Fibroblast of skin of right biceps (primary cell): ENCODE results near the gene ZNF846.
"Not testable (repeated sequence)": the region's sequence is repeated elsewhere in the genome, so short reads cannot be mapped to it uniquely, and the experiment has no call there.

ENCODE experiments used
- DNase-seq: peaks from one replicate; pipeline ENCODE4 v3.0.0-alpha.2; 2013

The ZNF846 gene

DNA sequence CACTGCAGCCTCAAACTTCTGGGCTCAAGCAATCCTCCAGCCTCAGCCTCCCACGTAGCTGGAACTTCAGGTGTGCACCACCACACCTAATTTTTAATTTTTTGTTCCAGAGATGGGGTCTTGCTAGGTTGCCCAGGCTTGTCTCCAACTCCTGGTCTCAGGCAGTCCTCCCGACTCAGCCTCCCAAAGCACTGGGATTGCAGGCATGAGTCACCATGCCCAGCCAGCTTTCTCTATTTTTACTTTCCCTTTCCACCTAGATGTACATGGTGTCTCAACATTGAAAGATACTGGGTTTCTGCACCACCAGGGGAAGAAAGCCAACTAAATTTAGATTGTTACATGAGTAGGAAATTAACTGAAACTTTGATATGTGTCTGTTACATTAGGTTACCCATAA, 13.8 kb upstream of the ZNF846 start:
- no peak for DNase-seq

DNA sequence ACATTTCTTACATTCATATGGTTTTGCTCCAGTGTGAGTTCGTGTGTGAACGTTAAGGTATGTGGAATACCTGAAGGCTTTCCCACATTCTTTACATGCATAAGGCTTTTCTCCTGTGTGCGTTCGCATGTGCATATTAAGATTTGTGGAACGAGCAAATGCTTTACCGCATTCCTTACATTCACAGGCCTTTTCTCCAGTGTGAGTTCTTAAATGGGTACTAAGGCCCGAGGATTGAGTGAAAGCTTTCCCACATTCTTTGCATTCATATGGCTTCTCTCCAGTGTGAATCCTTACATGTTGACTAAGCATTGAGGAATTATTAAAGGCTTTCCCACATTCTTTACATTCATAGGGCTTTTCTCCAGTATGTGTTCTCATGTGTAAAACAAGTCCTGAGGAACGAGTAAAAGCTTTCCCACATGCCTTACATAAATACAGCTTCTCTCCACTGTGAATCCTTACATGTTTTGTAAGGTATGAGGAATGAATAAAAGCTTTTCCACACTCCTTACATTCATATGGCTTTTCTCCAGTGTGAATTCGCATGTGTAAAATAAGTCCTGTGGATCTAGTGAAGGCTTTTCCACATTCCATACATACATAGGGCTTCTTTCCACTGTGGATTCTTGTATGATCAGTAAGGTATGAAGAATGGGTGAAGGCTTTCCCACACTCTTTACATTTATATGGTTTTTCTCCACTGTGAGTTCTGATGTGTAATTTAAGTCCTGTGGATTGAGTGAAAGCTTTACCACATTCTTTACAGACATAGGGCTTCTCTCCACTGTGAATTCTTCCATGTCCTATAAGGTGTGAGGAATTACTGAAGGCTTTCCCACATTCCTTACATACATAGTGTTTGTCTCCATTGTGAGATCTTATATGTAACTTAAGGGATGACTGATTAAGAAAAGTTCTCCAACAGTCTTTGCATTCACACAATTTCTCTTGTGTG, 10.7 kb downstream of the ZNF846 start:
- DNase-seq = peak; percentile 11

DNA sequence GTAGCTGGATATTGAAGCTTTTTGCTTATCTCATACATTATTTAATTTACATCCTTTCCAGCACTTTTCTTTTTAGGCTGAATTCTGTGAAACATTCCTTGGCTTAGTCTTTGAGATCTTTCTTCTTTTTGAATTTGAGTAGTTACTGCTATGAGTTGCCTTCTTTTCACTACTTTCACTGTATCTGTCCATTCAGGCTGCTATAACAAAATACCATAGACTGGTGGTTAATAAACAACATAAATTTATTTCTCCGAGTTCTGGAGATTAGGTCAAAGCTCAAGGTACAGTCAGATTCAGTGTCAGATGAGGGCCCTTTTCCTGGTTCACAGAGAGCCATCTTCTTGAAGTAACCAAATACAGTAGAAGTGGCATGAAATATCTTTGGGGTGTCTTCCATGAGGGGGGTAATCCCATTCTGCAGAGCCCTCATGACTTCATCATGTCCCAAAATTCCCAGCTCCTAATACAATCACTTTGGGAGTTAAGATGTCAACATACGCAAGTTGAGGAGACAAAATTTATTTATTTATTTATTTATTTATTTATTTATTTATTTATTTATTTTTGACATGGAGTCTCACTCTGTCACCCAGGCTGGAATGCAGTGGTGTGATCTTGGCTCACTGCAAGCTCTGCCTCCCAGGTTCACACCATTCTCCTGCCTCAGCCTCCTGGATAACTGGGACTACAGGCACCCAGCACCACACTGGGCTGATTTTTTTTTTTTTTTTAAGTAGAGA, 15.7 kb downstream of the ZNF846 start:
- no peak for DNase-seq

DNA sequence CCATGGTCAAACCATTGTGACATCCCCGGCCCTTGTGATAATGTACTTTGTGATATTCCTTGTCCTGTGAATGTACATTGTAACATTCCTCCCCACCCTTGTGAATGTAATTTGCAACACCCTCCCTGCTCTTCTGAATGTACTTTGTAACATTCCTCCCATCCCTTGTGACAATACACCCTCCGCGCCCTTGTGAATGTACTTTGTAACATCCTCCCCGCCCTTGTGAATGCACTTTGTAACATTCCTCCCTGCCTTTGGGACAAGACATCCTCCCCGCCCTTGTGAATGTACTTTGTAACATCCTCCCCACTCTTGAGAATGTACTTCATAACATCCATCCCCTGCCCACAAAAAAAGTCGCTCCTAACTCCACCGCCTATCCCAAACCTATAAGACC, 17.1 kb downstream of the ZNF846 start:
- DNase-seq = no peak

DNA sequence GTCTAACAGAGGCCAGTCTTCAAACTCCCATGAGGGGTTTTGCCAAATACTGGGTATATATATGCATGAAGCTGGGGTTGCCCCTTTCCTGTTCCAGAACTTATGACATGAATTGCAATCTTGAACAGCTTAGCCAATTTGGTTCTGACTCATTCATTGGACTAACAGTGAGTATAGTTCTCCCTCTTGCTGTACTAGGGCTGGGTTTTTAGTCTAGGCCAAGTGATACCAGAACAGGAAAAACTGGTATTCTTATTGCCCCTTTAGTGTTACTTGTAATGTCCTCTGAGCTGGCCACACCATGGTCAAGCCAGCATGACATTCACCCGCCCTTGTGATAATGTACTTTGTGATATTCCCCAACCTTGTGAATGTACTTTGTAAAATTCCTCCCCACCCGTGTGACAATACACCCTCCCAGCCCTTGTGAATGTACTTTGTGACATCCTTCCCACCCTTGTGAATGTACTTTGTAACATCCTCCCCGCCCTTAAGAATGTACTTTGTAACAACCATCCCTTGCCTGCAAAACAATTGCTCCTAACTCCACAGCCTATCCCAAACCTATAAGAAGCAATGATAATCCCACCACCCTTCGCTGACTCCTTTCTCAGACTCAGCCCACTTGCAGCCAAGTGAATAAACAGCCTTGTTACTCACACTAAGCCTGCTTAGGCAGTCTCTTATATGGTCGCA, 26.9 kb downstream of the ZNF846 start:
- no peak for DNase-seq

DNA sequence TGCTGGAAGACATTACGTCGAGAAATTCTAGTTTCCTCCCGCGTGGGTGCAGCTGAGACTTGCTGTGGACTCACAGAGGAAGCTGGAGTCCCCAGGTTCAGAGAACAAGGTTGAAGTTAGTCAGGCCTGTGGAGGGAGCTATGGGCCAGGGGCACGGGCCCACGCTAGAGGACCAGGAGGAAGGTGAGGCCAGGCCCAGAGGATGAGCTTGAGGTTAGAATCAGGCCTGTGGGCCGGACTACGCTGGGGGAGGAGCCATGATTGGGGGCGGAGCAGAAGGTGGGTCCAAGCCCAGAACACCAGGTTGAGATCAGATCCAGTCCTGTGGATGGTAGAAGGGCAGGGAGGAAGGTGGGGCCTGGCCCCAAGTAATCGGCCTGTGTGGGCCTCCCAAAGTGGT, 32.6 kb downstream of the ZNF846 start:
- no peak for DNase-seq

DNA sequence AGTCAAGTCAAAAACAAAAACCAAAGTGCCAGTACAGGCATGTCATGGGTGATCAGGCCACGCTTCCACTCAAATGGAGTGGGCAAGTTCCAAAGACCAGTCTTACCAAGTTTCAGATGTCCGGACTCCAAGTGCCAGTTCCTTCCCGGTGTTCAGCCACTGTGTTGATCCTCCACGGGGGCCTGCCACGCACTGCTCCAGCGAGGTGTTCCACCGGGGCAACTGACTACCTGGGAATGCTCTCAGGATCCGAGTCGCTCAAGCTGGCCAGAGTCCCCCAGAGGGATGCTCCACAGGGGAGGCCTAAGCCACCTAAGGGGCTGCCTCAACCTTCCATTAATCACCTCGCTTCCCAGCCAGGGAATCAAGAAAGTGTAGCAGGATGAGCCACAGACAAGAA, 38.5 kb downstream of the ZNF846 start:
- not testable (repeated sequence) for DNase-seq

DNA sequence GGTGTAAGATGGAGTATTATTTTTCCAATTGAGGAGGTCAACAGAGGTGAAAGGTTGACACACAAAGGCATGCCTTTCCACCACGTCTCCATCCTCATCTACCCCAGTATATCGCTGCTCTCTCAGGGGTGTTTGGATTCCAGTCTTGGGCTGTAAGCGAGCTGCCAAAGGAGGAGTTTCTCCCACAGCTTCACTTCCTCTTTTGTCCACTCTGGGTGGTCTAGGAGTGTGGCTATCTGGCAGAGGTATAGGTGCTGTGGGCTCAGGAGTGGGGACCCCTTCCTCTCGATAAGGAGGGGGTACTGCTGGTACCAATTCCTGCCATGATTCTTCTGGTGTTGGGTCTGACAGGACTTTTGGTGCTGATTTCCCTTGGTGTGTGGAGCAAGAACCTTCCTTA, 39.4 kb downstream of the ZNF846 start:
- DNase-seq = no peak

DNA sequence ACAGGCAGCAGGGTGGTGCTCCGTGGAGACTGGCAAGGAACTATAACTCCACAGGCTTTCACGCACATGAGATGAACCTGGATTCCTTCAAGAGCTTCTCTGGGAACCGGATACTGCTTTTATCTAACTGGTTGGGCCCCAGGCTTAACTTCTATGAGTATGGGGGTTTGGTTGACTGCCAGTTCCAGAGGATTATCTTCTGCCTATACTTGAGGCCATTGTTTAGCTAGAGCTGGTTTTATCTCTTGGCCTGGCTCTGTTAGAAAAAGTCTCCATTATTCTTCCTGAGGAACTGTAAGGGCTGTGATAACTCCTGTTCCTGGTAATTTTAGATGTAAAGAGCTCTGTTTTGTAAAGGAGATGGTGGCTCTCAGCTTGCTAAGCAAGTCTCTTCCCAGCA, 40.9 kb downstream of the ZNF846 start:
- no peak for DNase-seq

DNA sequence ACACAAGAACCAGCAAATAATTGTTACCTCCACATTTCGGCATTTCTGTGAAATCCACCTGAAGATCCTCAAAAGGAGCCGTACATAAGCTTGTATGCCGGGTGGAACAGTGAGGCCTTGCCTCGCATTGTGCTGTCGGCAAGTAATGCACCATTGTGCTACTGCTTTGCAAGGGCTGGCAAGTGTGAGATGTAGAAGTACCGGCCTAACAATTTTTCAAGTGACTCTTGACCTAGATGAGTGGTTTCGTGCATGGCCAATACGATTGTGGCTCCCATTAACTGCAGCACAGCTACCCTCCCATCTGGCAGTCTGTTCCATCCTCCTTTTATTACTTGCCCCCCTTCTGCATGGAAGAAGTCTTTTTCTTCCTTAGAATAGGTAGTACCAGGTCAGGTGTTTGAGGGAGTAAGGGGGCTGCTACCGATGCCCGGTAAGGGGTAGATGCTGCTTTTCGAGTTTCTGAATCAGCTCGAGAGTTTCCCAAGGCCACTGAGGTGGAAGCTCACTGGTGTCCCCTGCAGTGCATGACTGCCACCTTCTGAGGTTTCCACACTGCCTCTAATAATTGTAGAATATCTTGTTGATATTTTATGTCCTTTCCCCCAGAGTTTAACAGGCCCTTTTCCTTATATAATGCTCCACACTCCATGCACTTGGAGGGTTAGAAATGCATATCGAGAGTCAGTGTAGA, 42.9 kb downstream of the ZNF846 start:
- not testable (repeated sequence) for DNase-seq

DNA sequence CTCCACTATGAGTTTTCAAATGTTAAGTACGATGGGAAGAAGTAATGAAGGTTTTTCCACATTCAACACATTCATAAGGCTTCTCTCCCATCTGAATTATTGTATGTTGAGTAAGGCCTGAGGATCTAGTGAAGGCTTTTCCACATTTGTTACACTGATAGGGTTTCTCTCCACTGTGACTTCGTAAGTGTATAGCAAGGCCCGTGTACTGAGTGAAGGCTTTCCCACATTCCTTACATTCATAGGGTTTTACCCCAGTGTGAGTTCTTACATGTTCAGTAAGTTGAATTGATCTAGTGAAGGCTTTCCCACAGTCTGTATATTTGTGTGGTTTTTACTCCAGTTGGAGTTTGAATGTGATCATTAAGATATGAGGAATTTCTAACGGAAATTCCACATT, 44.4 kb downstream of the ZNF846 start:
- DNase-seq = no peak

DNA sequence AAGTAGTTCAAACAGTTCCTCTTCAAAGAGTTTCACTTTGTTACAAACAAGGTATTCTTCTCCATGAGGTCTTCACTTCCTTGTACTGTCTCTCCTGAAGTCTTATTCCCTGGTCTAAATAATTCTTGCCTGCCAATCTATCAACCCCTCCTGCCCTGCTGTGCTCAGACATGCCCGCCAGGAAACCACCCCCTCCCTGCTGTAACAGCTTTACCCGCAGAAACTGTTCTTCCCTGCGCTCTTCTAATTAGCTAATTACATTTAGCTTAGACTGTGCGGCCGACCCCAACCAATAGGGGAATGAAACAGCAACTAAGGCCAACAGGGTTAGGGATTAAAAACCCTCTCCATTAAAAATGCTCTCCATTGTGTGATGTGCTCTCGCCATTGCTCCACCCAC, 46.7 kb downstream of the ZNF846 start:
- no peak for DNase-seq

DNA sequence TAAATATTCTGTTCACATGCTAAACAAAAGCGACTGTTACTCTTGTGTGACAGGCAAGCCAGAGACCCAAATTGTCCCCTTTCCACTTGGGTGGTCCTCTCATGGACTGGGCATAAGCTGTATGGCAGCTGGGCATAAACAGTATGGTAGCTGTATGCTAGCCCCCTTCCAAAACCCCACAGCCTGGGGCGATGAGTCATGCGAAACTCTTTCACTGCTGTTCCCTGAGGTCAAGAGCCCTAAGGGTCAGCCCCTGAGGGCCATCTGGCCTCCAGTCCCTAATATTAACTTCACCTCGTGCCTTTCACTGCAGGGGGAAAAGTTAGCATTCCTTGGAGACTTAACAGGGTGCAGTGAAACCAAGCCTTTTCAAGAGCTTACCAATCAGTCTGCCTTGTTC, 48.0 kb downstream of the ZNF846 start:
- DNase-seq = no peak

DNA sequence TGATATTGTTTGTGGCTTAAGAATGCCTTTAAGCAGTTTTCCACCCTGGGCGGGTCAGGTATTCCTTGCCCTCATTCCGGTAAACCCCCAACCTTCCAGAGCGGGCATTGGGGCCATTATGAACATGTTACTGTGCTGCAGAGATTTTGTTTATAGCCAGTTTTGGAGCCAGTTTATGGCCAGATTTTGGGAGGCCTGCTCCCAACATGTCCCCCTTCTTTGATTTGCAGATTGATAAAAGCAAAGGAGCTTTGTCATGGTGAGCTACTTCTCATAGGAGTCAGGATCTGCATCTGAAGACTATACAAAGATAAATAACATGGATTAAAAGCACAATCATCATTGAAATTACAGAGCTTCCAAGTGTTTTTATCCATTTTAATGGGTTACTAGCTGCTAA, 56.7 kb downstream of the ZNF846 start:
- no peak for DNase-seq

DNA sequence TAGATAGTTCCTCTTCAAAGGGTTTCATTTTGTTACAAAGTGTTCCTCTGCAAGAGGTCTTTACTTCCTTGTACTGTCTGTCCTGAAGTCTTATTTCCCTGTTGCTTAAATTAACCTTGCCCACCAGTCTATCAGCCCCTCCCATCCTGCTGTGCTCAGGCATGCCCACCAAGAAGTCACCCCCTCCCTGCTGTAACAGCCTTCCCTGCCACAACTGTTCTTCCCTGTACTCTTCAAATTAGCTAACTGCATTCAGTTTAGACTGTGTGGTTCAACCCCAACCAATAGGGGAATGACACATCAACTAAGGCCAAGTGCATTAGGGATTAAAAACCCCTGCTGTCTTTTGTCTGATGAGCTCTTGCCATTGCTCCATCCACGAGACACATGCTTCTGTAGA, 59.2 kb downstream of the ZNF846 start:
- no peak for DNase-seq

DNA sequence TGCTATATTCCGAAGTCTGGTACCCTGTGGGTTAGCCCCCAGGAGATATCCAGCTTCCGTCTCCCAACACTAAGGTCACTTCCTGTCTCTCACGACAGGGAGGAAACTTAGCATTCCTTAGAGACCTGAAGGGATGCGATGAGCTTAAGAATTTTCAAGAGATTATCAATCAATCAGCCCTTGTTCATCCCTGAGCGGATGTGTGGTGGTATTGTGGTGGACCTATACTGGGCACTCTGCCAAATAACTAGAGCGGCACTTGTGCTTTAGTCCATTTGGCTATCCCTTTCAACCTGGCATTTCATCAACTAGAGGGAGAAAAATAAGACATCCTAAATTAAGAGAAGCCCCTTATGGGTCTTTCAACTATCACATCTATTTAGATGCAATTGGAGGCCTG, 62.7 kb downstream of the ZNF846 start:
- DNase-seq = no peak

DNA sequence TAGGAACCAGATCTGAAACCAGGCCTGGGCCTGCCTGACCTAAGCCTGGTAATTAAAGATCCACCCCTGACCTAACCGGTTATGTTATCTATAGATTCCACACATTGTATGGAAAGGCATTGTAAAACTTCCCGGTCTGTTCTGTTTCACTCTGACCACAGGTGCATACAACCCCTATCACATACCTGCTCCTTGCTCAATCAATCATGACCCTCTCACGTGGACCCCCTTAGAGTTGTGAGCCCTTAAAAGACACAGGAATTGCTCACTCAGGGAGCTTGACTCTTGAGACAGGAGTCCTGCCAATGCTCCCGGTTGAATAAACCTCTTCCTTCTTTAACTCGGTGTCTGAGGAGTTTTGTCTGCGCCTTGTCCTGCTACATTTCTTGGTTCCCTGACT, 66.4 kb downstream of the ZNF846 start:
- DNase-seq = no peak
